GM12878 (cell line): ENCODE results near the gene CFAP61. TPM values are rescaled to one million over a fixed set of nuclear protein-coding genes. Genes with fewer than 3 reads are reported as not detected.

Source experiments
- ATAC-seq: fragments of 200-7000 bp; cut with Tn5 transposase; 3 replicates; pipeline ENCODE4 v1.9.1; 2020; ENCODE audit warnings: mild to moderate bottlenecking, moderate library complexity
- BruUV-seq: library from RNA; stranded (reverse); fragments of 400-500 nt; replicated peaks from 2 replicates; lab custom pipeline; 2021; lab: Mats Ljungman, UMichigan
- CTCF ChIA-PET: fragments of 300-600 bp; sonication (Branson Sonifier 250); formaldehyde crosslinking; extraction: SDS; loops from one replicate; lab custom pipeline; 2021; ENCODE audit warnings: inconsistent platforms; lab: Yijun Ruan, JAX
- POLR2A ChIA-PET: fragments of 350-600 bp; formaldehyde crosslinking; extraction: SDS; loops from one replicate; lab custom pipeline; 2021; ENCODE audit warnings: inconsistent platforms; lab: Charles Lee
- RAD21 ChIA-PET: fragments of 300-600 bp; sonication (Branson Sonifier 250); formaldehyde crosslinking; loops from one replicate; lab custom pipeline; 2023; ENCODE audit warnings: antibody characterized with exemption; ENCODE audit not compliant: unreplicated experiment; lab: Charles Lee
- SMC1A ChIA-PET: fragments of 300-600 bp; sonication (Branson Sonifier 250); formaldehyde crosslinking; loops from one replicate; lab custom pipeline; 2023; ENCODE audit not compliant: unreplicated experiment, uncharacterized antibody; lab: Charles Lee
- DNase-seq: peaks from one replicate; pipeline ENCODE4 v3.0.0-alpha.2; 2011; ENCODE audit warnings: low read depth, low spot score
- FAIRE-seq: peaks from 3 replicates; lab custom pipeline; 2011; peaks lifted over from hg19 to GRCh38; lab: Jason Lieb, UNC
- H2AFZ ChIP-seq: 2 replicates; pipeline ENCODE4 v1.6.0; 2011; ENCODE audit warnings: low read depth, low read length, control low read depth; ENCODE audit not compliant: control insufficient read depth
- H3K27ac ChIP-seq: 2 replicates; pipeline ENCODE4 v1.5.1; 2011; ENCODE audit warnings: control low read depth; ENCODE audit not compliant: control insufficient read depth, insufficient read depth
- H3K27me3 ChIP-seq, 2 experiments: replicated peaks in 1 of 2; 2 replicates each; pipeline versions ENCODE4 v1.6.0 to v1.6.1; 2011; ENCODE audit warnings: low read length in 1 of 2; ENCODE audit not compliant: control insufficient read depth in 2 of 2, insufficient read depth in 2 of 2
- H3K36me3 ChIP-seq, 2 experiments: 2 replicates each; pipeline ENCODE4 v1.5.1; 2011; ENCODE audit warnings: low read length in 1 of 2; ENCODE audit not compliant: control insufficient read depth in 2 of 2, insufficient read depth in 2 of 2
- H3K4me1 ChIP-seq: 2 replicates; pipeline ENCODE4 v1.6.1; 2011; ENCODE audit warnings: mild to moderate bottlenecking, low read length, moderate library complexity, mixed read lengths; ENCODE audit not compliant: control insufficient read depth, insufficient read depth
- H3K4me2 ChIP-seq: 2 replicates; pipeline ENCODE4 v1.6.0; 2011; ENCODE audit warnings: control low read depth; ENCODE audit not compliant: control insufficient read depth, insufficient read depth
- H3K4me3 ChIP-seq: fragments of 200-600 bp; sonication (generic); 2 replicates; pipeline ENCODE4 v1.5.1; 2016
- H3K79me2 ChIP-seq: 2 replicates; pipeline ENCODE4 v1.6.0; 2011; ENCODE audit warnings: low read length; ENCODE audit not compliant: control insufficient read depth, insufficient read depth
- H3K9ac ChIP-seq: 2 replicates; pipeline ENCODE4 v1.8.0; 2011; ENCODE audit warnings: low read length, control low read depth, mixed read lengths; ENCODE audit not compliant: control insufficient read depth, insufficient read depth
- H3K9me3 ChIP-seq: replicated peaks from 3 replicates; pipeline ENCODE4 v1.5.1; 2011; ENCODE audit warnings: mild to moderate bottlenecking, low read length; ENCODE audit not compliant: control insufficient read depth, insufficient read depth
- H4K20me1 ChIP-seq: 2 replicates; pipeline ENCODE4 v1.6.0; 2011; ENCODE audit not compliant: control insufficient read depth, insufficient read depth
- BMI1 ChIP-seq: fragments of 450-650 bp; IDR thresholded peaks from 2 replicates; pipeline ENCODE4 v1.6.1; 2016; ENCODE audit warnings: mild to moderate bottlenecking, moderate library complexity, borderline replicate concordance
- HSF1 ChIP-seq: fragments of 150-350 bp; IDR thresholded peaks from 2 replicates; pipeline ENCODE4 v1.6.1; 2014; ENCODE audit warnings: mild to moderate bottlenecking, low read depth, low read length
- IKZF1 ChIP-seq: fragments of 450-650 bp; conservative IDR thresholded peaks from 2 replicates; pipeline ENCODE4 v1.6.1; 2017; ENCODE audit warnings: antibody characterized with exemption, mild to moderate bottlenecking
- IKZF2 ChIP-seq, 2 experiments: fragments of 450-650 bp; IDR thresholded peaks; 2 replicates each; pipeline ENCODE4 v1.6.1; 2017; ENCODE audit warnings: mild to moderate bottlenecking in 2 of 2, moderate library complexity in 2 of 2
- NFXL1 ChIP-seq: fragments of 450-650 bp; IDR thresholded peaks from 2 replicates; pipeline ENCODE4 v1.6.1; 2017; ENCODE audit warnings: antibody characterized with exemption, mild to moderate bottlenecking, borderline replicate concordance
- PRDM15 ChIP-seq: fragments of 450-650 bp; formaldehyde crosslinking; IDR thresholded peaks from 2 replicates; pipeline ENCODE4 v1.4.0; 2020; ENCODE audit warnings: mild to moderate bottlenecking, moderate library complexity
- SIX5 ChIP-seq: IDR thresholded peaks from 2 replicates; pipeline ENCODE4 v1.6.1; 2011; ENCODE audit warnings: mild to moderate bottlenecking, low read depth, low read length, moderate library complexity; ENCODE audit not compliant: severe bottlenecking
- SREBF2 ChIP-seq: IDR thresholded peaks from 2 replicates; pipeline ENCODE4 v1.6.1; 2012; ENCODE audit warnings: mild to moderate bottlenecking, low read length
- SUZ12 ChIP-seq: fragments of 200-600 bp; sonication (generic); IDR thresholded peaks from one replicate; pipeline ENCODE4 v1.6.1; 2018; ENCODE audit warnings: antibody characterized with exemption, mild to moderate bottlenecking; ENCODE audit not compliant: unreplicated experiment
- ZBTB33 ChIP-seq: fragments of 450-650 bp; IDR thresholded peaks from 2 replicates; pipeline ENCODE4 v1.6.1; 2017; ENCODE audit warnings: mild to moderate bottlenecking
- WGBS: methylation state at CpG from one replicate; pipeline ENCODE4 v1.1.6; 2016; ENCODE audit warnings: low lambda C conversion rate; ENCODE audit not compliant: insufficient replicate concordance, insufficient coverage; ENCODE audit errors: missing lambda C conversion rate; 5-methylcytosine and 5-hydroxymethylcytosine counted together
- in situ Hi-C: fragments of 300-500 bp; cut with MboI; formaldehyde crosslinking; loops from 9 replicates; pipeline ENCODE4 v1.14.3; 2018; ENCODE audit warnings: mixed read lengths
- intact Hi-C: fragments of 100-400 bp; cut with micrococcal nuclease; formaldehyde crosslinking; loops from one replicate; pipeline ENCODE4 v1.14.2; 2022; ENCODE audit not compliant: unreplicated experiment
- polyA plus RNA-seq, 11 experiments: library from polyadenylated mRNA; depleted of rRNA in 4 of 11; unstranded in 6 of 11; stranded (reverse) in 5 of 11; fragments of >200 nt; fragmentation: Nextera tagmentation in 4 of 11; fragmentation: Illumina TruSeq in 1 of 11; extraction: Ambion mirVana in 4 of 11; extraction: Trizol in 1 of 11; gene quantifications; 1 replicate in 1 of 11; 2 replicates in 10 of 11; pipeline versions ENCODE4 v1.2.1 to v1.2.3, GENCODE V29; 2011 to 2016; ENCODE audit warnings: inconsistent platforms in 2 of 11, missing spikeins in 2 of 11, low read depth in 1 of 11
- total RNA-seq, 4 experiments: library from RNA; depleted of rRNA in 3 of 4; stranded (reverse); fragments of >200 nt in 3 of 4; fragmentation: Illumina TruSeq in 1 of 4; extraction: Trizol in 1 of 4; gene quantifications; 2 replicates each; pipeline versions ENCODE4 v1.2.1 to v1.2.3, GENCODE V29; 2013 to 2021

Gene CFAP61
- total and polyA plus RNA-seq, 10 of the 15 experiments (the other 5 are each of a cell fraction or from before 2014, with no cell fraction given): 0.11 to 0.41 (median 0.24) TPM; not detected in 7

- CTCF ChIA-PET: no interaction called here
- in situ Hi-C loops: no loop called here
- RAD21 ChIA-PET: no interaction called here
These were observed 85.5 kb downstream of the CFAP61 start for GRCh38 chr20:20137851-20138250.

More at GRCh38 chr20:20137851-20138250, 85.5 kb downstream of the CFAP61 start:
- no TSS peak for BruUV-seq
- intact Hi-C loops: no loop called here
- H3K4me3 ChIP-seq: no peak overlapping the region
- ATAC-seq: no peak
- no peak for TF ChIP-seq IKZF1
- TF ChIP-seq BMI1: no peak
- no peak for TF ChIP-seq PRDM15
- TF ChIP-seq IKZF2 (IDR thresholded peaks at IDR 0.05): no peak
- no peak for TF ChIP-seq HSF1
- no peak for TF ChIP-seq ZBTB33
- no peak for TF ChIP-seq NFXL1
- no peak for TF ChIP-seq SREBF2
- no peak for TF ChIP-seq SIX5
- no peak for TF ChIP-seq SUZ12
- TF ChIP-seq, all 136 proteins: peak for 0
- no peaks in the 10 kb centered on the region; the same call in 2 of the 3 replicates for H3K9me3 ChIP-seq
- H3K27me3 ChIP-seq: no peaks in the 10 kb centered on the region
- no peaks in the 10 kb centered on the region for H3K79me2 ChIP-seq
- DNase-seq (no peak), FAIRE-seq (no peak)
- ChIA-PET POLR2A (no interaction called here), SMC1A (no interaction called here)
- no peaks in the 10 kb centered on the region for H3K36me3 ChIP-seq
- no peak overlapping the region for H3K9ac ChIP-seq
- no peak overlapping the region for H3K27ac ChIP-seq
- 67% methylated on average over 5 of the region's 5 CpGs for WGBS
- H3K4me2 ChIP-seq: no peak overlapping the region
- H4K20me1 ChIP-seq: no peaks in the 10 kb centered on the region; the same call in 1 of the 2 replicates
- H2AFZ ChIP-seq: no peak overlapping the region
- H3K4me1 ChIP-seq: no peaks in the 10 kb centered on the region
